ENCODE results near the gene BTBD16. TPM values are rescaled to one million over a fixed set of nuclear protein-coding genes. Genes with fewer than 3 reads are reported as not detected.
A peak's percentile ranks its signal among the peaks of the same experiment; 100 is the strongest.

The BTBD16 gene
- total RNA-seq, 1 experiment from 2014 or later, result not detected

- Histone ChIP-seq H4K20me1 (ENCODE audit: control insufficient read depth, insufficient read depth, insufficient read length) (no peaks in the 10 kb centered on the region), H2BK5ac (ENCODE audit: insufficient read length, low read length) (no peak overlapping the region), H2BK120ac (ENCODE audit: low read depth, low read length, poor library complexity, severe bottlenecking) (no peak overlapping the region), H2BK15ac (ENCODE audit: low read depth, low read length) (no peak overlapping the region), H2BK20ac (ENCODE audit: low read depth, low read length, poor library complexity, severe bottlenecking) (no peak overlapping the region), H4K5ac (ENCODE audit: insufficient read length, low read depth, low read length) (no peak overlapping the region), H2BK12ac (ENCODE audit: insufficient read length, low read depth, low read length) (no peak overlapping the region), H3K27me3 (ENCODE audit: insufficient read depth, low read length) (no peaks in the 10 kb centered on the region), H4K91ac (ENCODE audit: insufficient read length, low read depth, low read length) (no peak overlapping the region), H4K8ac (replicated peaks; ENCODE audit: insufficient read length, low read depth, low read length) (no peak overlapping the region), H3K56ac (ENCODE audit: insufficient read length, low read depth, low read length) (no peak overlapping the region), H2AFZ (ENCODE audit: low read length) (no peak overlapping the region), H3K23me2 (ENCODE audit: insufficient read length, low read depth, low read length, poor library complexity, severe bottlenecking) (no peaks in the 10 kb centered on the region), H2AK5ac (ENCODE audit: insufficient read length, low read length) (no peak overlapping the region), H3K27ac (ENCODE audit: insufficient read length, low read depth, low read length) (no peak overlapping the region), H3K9me3 (ENCODE audit: control insufficient read depth, low read depth, low read length) (no peaks in the 10 kb centered on the region), H3K4me2 (ENCODE audit: insufficient read depth, insufficient read length, low read length) (no peak overlapping the region), H3K4me1 (ENCODE audit: insufficient read depth, low read length) (peaks cover 5% of the 10 kb centered on the region; the same call in 1 of the 2 replicates), H3K9ac (ENCODE audit: extremely low read depth, insufficient read length, low read length) (no peak overlapping the region), H3K23ac (ENCODE audit: insufficient read length, low read depth, low read length) (no peak overlapping the region), H3K79me2 (ENCODE audit: insufficient read depth, low read length) (no peaks in the 10 kb centered on the region), H3K4ac (ENCODE audit: low read depth, low read length) (no peak overlapping the region), H3K79me1 (ENCODE audit: insufficient read depth, low read depth, low read length, poor library complexity, severe bottlenecking) (no peaks in the 10 kb centered on the region), H3K14ac (ENCODE audit: insufficient read depth, low read length) (no peak overlapping the region), H3K18ac (ENCODE audit: insufficient read length, low read depth, low read length) (no peak overlapping the region), H3T11ph (ENCODE audit: low read length) (no peak overlapping the region)
- H3K36me3 Mint-ChIP-seq (ENCODE audit: insufficient read depth in 1 of 3, low read depth in 3 of 3), result no peaks in the 10 kb centered on the region
- no peak overlapping the region for H3K27ac Mint-ChIP-seq
- TF ChIP-seq, protein P1, sequence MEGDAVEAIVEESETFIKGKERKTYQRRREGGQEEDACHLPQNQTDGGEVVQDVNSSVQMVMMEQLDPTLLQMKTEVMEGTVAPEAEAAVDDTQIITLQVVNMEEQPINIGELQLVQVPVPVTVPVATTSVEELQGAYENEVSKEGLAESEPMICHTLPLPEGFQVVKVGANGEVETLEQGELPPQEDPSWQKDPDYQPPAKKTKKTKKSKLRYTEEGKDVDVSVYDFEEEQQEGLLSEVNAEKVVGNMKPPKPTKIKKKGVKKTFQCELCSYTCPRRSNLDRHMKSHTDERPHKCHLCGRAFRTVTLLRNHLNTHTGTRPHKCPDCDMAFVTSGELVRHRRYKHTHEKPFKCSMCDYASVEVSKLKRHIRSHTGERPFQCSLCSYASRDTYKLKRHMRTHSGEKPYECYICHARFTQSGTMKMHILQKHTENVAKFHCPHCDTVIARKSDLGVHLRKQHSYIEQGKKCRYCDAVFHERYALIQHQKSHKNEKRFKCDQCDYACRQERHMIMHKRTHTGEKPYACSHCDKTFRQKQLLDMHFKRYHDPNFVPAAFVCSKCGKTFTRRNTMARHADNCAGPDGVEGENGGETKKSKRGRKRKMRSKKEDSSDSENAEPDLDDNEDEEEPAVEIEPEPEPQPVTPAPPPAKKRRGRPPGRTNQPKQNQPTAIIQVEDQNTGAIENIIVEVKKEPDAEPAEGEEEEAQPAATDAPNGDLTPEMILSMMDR (conservative IDR thresholded peaks at IDR 0.05), result no peak
- H3K9me3 Mint-ChIP-seq, result no peaks in the 10 kb centered on the region
- DNase-seq, result peak; percentile 18
- no CpG with 5 or more reads among the region's 7 CpGs for WGBS (ENCODE audit: extremely low coverage, insufficient read length, low lambda C conversion rate)
- no peak overlapping the region for H3K4me3 Mint-ChIP-seq
- peaks cover 17 to 26% of the 10 kb centered on the region in 2 experiments for H3K4me1 Mint-ChIP-seq
- H3K27me3 Mint-ChIP-seq (ENCODE audit: low read depth), result no peaks in the 10 kb centered on the region; the same call in 1 of the 2 replicates
These were observed 9.1 kb downstream of the BTBD16 start for GRCh38 chr10:122280156-122280555.
